OCI-LY3 (cell line): Measurements from ENCODE around the gene RFX3.
A peak's percentile ranks its signal among the peaks of the same experiment; 100 is the strongest.

Experiments used
- H2AFZ ChIP-seq: fragments of 200-600, 300-600 bp; shearing (Covaris generic); 2 replicates; pipeline ENCODE4 v1.6.0; 2014; ENCODE audit warnings: antibody characterized with exemption, low read depth, low read length
- H3K27ac ChIP-seq: fragments of 200-600, 300-600 bp; sonication (generic); 2 replicates; pipeline ENCODE4 v1.5.1; 2014; ENCODE audit warnings: mild to moderate bottlenecking, low read length, moderate library complexity, mixed read lengths
- H3K27me3 ChIP-seq: fragments of 200-600, 300-600 bp; sonication (generic); 2 replicates; pipeline ENCODE4 v1.6.1; 2014; ENCODE audit warnings: low read depth, low read length, mixed read lengths
- H3K36me3 ChIP-seq: fragments of 200-600, 300-600 bp; sonication (generic); replicated peaks from 2 replicates; pipeline ENCODE3; 2014; ENCODE audit warnings: low read depth, low read length, mixed read lengths
- H3K4me1 ChIP-seq: fragments of 300-600, 200-600 bp; sonication (generic); 2 replicates; pipeline ENCODE4 v1.6.1; 2014; ENCODE audit warnings: low read length, mixed read lengths
- H3K4me2 ChIP-seq: fragments of 200-600, 300-600 bp; sonication (generic); 2 replicates; pipeline ENCODE4 v1.6.1; 2014; ENCODE audit warnings: low read length, mixed read lengths
- H3K4me3 ChIP-seq: fragments of 300-600, 200-600 bp; sonication (generic); 2 replicates; pipeline ENCODE4 v1.5.1; 2014; ENCODE audit warnings: antibody characterized with exemption, mild to moderate bottlenecking, low read length, moderate library complexity
- H3K79me2 ChIP-seq: fragments of 300-600, 200-600 bp; shearing (Covaris generic); 2 replicates; pipeline ENCODE4 v1.6.1; 2014; ENCODE audit warnings: mild to moderate bottlenecking, low read length, mixed read lengths
- H3K9ac ChIP-seq: fragments of 300-600, 200-600 bp; shearing (Covaris generic); 2 replicates; pipeline ENCODE4 v1.6.0; 2014; ENCODE audit warnings: mild to moderate bottlenecking, low read length, moderate library complexity
- H3K9me3 ChIP-seq: fragments of 200-600, 300-600 bp; shearing (Covaris generic); 2 replicates; pipeline ENCODE4 v1.6.1; 2014; ENCODE audit warnings: low read length, mixed read lengths; ENCODE audit not compliant: insufficient read depth
- H4K20me1 ChIP-seq: fragments of 200-600, 300-600 bp; sonication (generic); 2 replicates; pipeline ENCODE4 v1.6.1; 2016; ENCODE audit warnings: low read length, mixed read lengths; ENCODE audit not compliant: insufficient read depth
- CTCF ChIP-seq: fragments of 200-600, 300-600 bp; sonication (generic); IDR thresholded peaks from 2 replicates; pipeline ENCODE4 v1.5.1; 2014; ENCODE audit warnings: antibody characterized with exemption, low read length, low read depth
- EZH2phosphoT487 ChIP-seq: fragments of 200-600 bp; shearing (Covaris generic); IDR thresholded peaks from 2 replicates; pipeline ENCODE4 v1.6.1; 2018; ENCODE audit warnings: antibody characterized with exemption, mixed run types, low read depth

RFX3 gene

GRCh38 chr9:3205421-3206095, 320.2 kb downstream of the RFX3 start:
- H3K79me2 ChIP-seq = no peaks in the 10 kb centered on the region
- H3K27ac ChIP-seq = no peak overlapping the region
- TF ChIP-seq CTCF (no peak), EZH2phosphoT487 (no peak)

GRCh38 chr9:3200331-3200774, 325.4 kb downstream of the RFX3 start:
- Histone ChIP-seq H3K9ac (no peak overlapping the region), H3K4me1 (no peaks in the 10 kb centered on the region), H3K79me2 (no peaks in the 10 kb centered on the region), H4K20me1 (no peaks in the 10 kb centered on the region), H3K4me3 (no peak overlapping the region), H3K27ac (no peak overlapping the region), H2AFZ (no peak overlapping the region), H3K4me2 (no peak overlapping the region), H3K36me3 (no peaks in the 10 kb centered on the region), H3K27me3 (peaks cover 16% of the 10 kb centered on the region), H3K9me3 (no peaks in the 10 kb centered on the region)
- TF ChIP-seq CTCF = no peak
- no peak for TF ChIP-seq EZH2phosphoT487

More at GRCh38 chr9:3205421-3206095, 320.2 kb downstream of the RFX3 start:
- no peaks in the 10 kb centered on the region for H3K4me1 ChIP-seq
- H2AFZ ChIP-seq = no peak overlapping the region
- no peak overlapping the region for H3K9ac ChIP-seq
- no peaks in the 10 kb centered on the region for H4K20me1 ChIP-seq
- H3K4me2 ChIP-seq = no peak overlapping the region
- peaks cover 1% of the 10 kb centered on the region; the same call in 1 of the 2 replicates for H3K27me3 ChIP-seq
- H3K4me3 ChIP-seq = no peak overlapping the region
- H3K36me3 ChIP-seq = no peaks in the 10 kb centered on the region
- H3K9me3 ChIP-seq = no peaks in the 10 kb centered on the region

GRCh38 chr9:3193791-3194190, 332.0 kb downstream of the RFX3 start:
- H3K9me3 ChIP-seq = no peaks in the 10 kb centered on the region
- peaks cover 36% of the 10 kb centered on the region for H3K27me3 ChIP-seq
- no peaks in the 10 kb centered on the region for H3K36me3 ChIP-seq
- no peaks in the 10 kb centered on the region for H3K79me2 ChIP-seq
- no peaks in the 10 kb centered on the region for H4K20me1 ChIP-seq
- no peak overlapping the region for H3K27ac ChIP-seq
- H3K9ac ChIP-seq = no peak overlapping the region
- H3K4me2 ChIP-seq = 0 out of 2 replicates have a peak overlapping the region, but pooled peaks have one; percentile 5
- H2AFZ ChIP-seq = no peak overlapping the region
- no peaks in the 10 kb centered on the region for H3K4me1 ChIP-seq
- H3K4me3 ChIP-seq = no peak overlapping the region
- TF ChIP-seq EZH2phosphoT487 = no peak
- no peak for TF ChIP-seq CTCF

- Histone ChIP-seq H3K4me3 (no peak overlapping the region), H3K27ac (no peak overlapping the region), H3K9ac (no peak overlapping the region), H3K79me2 (no peaks in the 10 kb centered on the region), H3K4me1 (no peaks in the 10 kb centered on the region), H3K27me3 (peaks cover 29% of the 10 kb centered on the region), H3K9me3 (no peaks in the 10 kb centered on the region), H3K36me3 (no peaks in the 10 kb centered on the region), H2AFZ (no peak overlapping the region), H4K20me1 (no peaks in the 10 kb centered on the region), H3K4me2 (no peak overlapping the region)
- TF ChIP-seq CTCF (no peak), EZH2phosphoT487 (no peak)
These were observed 334.1 kb downstream of the RFX3 start for GRCh38 chr9:3191715-3192114.
